Colonic mucosa (tissue), 4 donors: ENCODE data around the gene COMT. TPM values are rescaled to one million over a fixed set of nuclear protein-coding genes. Genes with fewer than 3 reads are reported as not detected.

Source experiments
- DNase-seq: peaks from one replicate; pipeline ENCODE4 v3.0.0-alpha.2; 2020
- H3K27ac ChIP-seq: fragments of 200-600 bp; one replicate; pipeline ENCODE4 v1.8.0; 2021
- H3K27me3 ChIP-seq: fragments of 200-600 bp; one replicate; pipeline ENCODE4 v1.8.0; 2021
- H3K36me3 ChIP-seq: fragments of 200-600 bp; one replicate; pipeline ENCODE4 v1.8.0; 2021
- H3K4me1 ChIP-seq: fragments of 200-600 bp; one replicate; pipeline ENCODE4 v1.8.0; 2021; ENCODE audit warnings: mild to moderate bottlenecking
- H3K4me3 ChIP-seq: fragments of 200-600 bp; one replicate; pipeline ENCODE4 v1.8.0; 2021
- H3K9ac ChIP-seq, 2 donors: one replicate each; pipeline ENCODE4 v1.7.0; 2013; ENCODE audit warnings: control low read depth in 2 of 2, low read depth in 2 of 2, low read length in 2 of 2
- H3K9me3 ChIP-seq: fragments of 200-600 bp; one replicate; pipeline ENCODE4 v1.8.0; 2021
- intact Hi-C: fragments of 100-400 bp; cut with DNase I; formaldehyde crosslinking; loops from one replicate; pipeline ENCODE4 v1.14.1; 2022
- total RNA-seq, 2 donors: library from RNA; stranded (reverse); fragmentation: NEBNext Ultra II Directional in 1 of 2; extraction: Animal tissue kit (Norgen Biotek cat#: 25700) in 1 of 2; gene quantifications; one replicate each; pipeline ENCODE4 v1.2.1, GENCODE V29; 2021
- TF ChIP-seq, protein P1 (sequence below): fragments of 200-600 bp; IDR thresholded peaks from one replicate; pipeline ENCODE4 v1.8.0; 2022; ENCODE audit warnings: antibody characterized with exemption, mild to moderate bottlenecking
- donor health status: healthy.
- donor health status: DM: no; HTN: no; CAD: no.
- donor health status: DM: no; HTN: no; CAD: no.

Gene COMT
- total RNA-seq, 2 donors from 2014 or later, result 70.0 to 125 TPM

GRCh38 chr22:19962246-19962908, 20.8 kb downstream of the COMT start:
- Histone ChIP-seq H3K27ac (peak overlapping the region; percentile 83), H3K27me3 (no peaks in the 10 kb centered on the region), H3K9ac (peak overlapping the region; percentile 51 to 70), H3K4me3 (peak overlapping the region; percentile 18), H3K36me3 (no peaks in the 10 kb centered on the region), H3K4me1 (peaks cover 16% of the 10 kb centered on the region), H3K9me3 (no peaks in the 10 kb centered on the region)
- TF ChIP-seq, protein P1, sequence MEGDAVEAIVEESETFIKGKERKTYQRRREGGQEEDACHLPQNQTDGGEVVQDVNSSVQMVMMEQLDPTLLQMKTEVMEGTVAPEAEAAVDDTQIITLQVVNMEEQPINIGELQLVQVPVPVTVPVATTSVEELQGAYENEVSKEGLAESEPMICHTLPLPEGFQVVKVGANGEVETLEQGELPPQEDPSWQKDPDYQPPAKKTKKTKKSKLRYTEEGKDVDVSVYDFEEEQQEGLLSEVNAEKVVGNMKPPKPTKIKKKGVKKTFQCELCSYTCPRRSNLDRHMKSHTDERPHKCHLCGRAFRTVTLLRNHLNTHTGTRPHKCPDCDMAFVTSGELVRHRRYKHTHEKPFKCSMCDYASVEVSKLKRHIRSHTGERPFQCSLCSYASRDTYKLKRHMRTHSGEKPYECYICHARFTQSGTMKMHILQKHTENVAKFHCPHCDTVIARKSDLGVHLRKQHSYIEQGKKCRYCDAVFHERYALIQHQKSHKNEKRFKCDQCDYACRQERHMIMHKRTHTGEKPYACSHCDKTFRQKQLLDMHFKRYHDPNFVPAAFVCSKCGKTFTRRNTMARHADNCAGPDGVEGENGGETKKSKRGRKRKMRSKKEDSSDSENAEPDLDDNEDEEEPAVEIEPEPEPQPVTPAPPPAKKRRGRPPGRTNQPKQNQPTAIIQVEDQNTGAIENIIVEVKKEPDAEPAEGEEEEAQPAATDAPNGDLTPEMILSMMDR, result peak; percentile 58
- peak; percentile 91 for DNase-seq
- intact Hi-C loops, result loop anchor here (10.0 kb wide), 1 partner anchor 152 kb away; the partner anchor contains the start of genes RANBP1 and TRMT2A

DNA sequence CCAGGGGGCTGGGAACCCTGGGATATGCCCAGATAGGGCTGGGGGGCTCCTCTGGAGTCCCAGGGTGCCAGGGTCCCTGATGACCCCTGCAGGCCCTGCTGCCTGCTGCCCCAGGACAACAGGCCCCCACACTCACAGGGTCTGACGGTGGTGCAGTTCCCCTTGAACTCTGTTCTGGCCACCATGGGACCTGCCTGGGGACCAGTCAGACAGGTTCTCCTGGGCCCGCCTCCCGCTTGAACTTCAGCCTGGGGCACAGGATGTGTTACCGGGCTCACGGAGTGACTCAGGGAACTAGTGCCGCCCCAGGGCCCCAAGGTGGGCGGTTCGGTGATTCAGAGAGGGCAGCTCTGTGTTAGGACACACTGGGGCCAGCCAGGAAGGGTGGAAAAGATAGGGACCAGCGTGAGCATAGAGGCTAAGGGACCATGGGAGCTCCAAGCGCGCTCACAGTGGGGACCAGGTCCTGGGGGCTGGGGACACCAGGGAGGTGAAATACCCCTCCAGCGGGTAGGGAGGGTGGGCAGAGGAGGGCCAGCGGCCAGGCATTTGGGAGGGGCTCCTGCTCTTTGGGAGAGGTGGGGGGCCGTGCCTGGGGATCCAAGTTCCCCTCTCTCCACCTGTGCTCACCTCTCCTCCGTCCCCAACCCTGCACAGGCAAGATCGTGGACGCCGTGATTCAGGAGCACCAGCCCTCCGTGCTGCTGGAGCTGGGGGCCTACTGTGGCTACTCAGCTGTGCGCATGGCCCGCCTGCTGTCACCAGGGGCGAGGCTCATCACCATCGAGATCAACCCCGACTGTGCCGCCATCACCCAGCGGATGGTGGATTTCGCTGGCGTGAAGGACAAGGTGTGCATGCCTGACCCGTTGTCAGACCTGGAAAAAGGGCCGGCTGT, 21.6 kb downstream of the COMT start:
- H3K9ac ChIP-seq, result peak overlapping the region; percentile 51 to 70
- intact Hi-C loops, result loop anchor here (10.0 kb wide), 1 partner anchor 152 kb away; the partner anchor contains the start of genes RANBP1 and TRMT2A
- H3K4me3 ChIP-seq, result peak overlapping the region; percentile 18
- no peaks in the 10 kb centered on the region for H3K27me3 ChIP-seq
- H3K27ac ChIP-seq, result peak overlapping the region; percentile 83
- H3K4me1 ChIP-seq, result peaks cover 16% of the 10 kb centered on the region
- TF ChIP-seq, protein P1, result no peak
- H3K36me3 ChIP-seq, result no peaks in the 10 kb centered on the region
- DNase-seq, result peak; percentile 96
- H3K9me3 ChIP-seq, result no peaks in the 10 kb centered on the region

- H3K4me1 ChIP-seq, result peaks cover 16% of the 10 kb centered on the region
- intact Hi-C loops, result loop anchor here (10.0 kb wide), 1 partner anchor 151 kb away; the partner anchor contains the start of genes RANBP1 and TRMT2A
- no peaks in the 10 kb centered on the region for H3K36me3 ChIP-seq
- TF ChIP-seq, protein P1, result no peak
- H3K4me3 ChIP-seq, result peak overlapping the region; percentile 18
- no peak for DNase-seq
- peak overlapping the region; percentile 83 for H3K27ac ChIP-seq
- H3K9ac ChIP-seq, result peak overlapping the region in 1 of 2 donors; percentile 70
- H3K27me3 ChIP-seq, result no peaks in the 10 kb centered on the region
- H3K9me3 ChIP-seq, result no peaks in the 10 kb centered on the region
Observed at GRCh38 chr22:19963863-19964642, 22.5 kb downstream of the COMT start.

DNA sequence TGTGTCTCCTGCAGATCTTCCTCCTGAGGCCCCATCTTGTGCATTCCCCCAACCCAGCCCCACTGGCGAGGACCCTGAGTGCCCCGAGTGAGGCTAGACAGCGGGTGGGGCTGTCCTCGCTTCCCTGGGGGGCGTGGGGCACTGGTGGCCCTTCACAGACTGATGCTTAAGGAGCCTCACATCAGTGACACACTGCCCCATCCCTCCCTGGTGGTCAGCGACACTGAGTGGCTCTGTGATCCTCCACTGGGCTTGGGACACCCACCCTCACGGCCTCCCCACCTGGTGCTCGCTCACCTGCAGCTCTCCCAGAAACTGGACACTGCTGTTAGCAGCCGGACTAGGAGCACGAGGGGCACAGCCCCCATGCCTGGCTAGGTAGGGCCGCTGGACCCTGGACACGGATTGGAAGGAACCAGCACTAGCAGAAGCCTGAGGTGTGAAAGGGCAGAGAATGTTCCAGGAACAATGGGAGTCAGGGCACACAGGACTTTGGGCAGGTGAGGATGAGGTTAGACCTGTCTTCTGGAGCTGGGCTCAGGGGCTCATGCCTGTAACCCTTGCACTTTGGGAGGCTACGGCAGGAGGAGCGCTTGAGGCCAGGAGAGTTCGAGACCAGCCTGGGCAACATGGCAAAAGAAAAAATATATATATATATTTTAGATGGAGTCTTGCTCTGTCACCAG, 23.3 kb downstream of the COMT start:
- Histone ChIP-seq H3K9me3 (no peaks in the 10 kb centered on the region), H3K27me3 (no peaks in the 10 kb centered on the region), H3K4me1 (peaks cover 13% of the 10 kb centered on the region), H3K27ac (no peak overlapping the region), H3K9ac (no peak overlapping the region), H3K4me3 (no peak overlapping the region), H3K36me3 (no peaks in the 10 kb centered on the region)
- TF ChIP-seq, protein P1, result no peak
- intact Hi-C loops, result loop anchor here (10.0 kb wide), 1 partner anchor 150 kb away; the partner anchor contains the start of genes RANBP1 and TRMT2A
- DNase-seq, result no peak
